Pancreas (tissue), 10 donors: ENCODE data around the gene USP48. TPM values are rescaled to one million over a fixed set of nuclear protein-coding genes. Genes with fewer than 3 reads are reported as not detected.

ENCODE experiments used
- ATAC-seq, 4 donors: fragments of 200-7000 bp; cut with Tn5 transposase; one replicate each; pipeline versions ENCODE4 v1.8.0 to v1.9.1; 2020; ENCODE audit warnings: mild to moderate bottlenecking in 4 of 4, moderate library complexity in 4 of 4
- DNase-seq, 6 donors: peaks; one replicate each; pipeline ENCODE4 v3.0.0-alpha.2; 2020
- FAIRE-seq: peaks from 2 replicates; lab custom pipeline; 2012; peaks lifted over from hg19 to GRCh38; lab: Jason Lieb, UNC
- H3K27ac ChIP-seq, 4 donors: fragments of 200-600 bp; sonication (generic); 1 replicate in 3 of 4; 2 replicates in 1 of 4; pipeline versions ENCODE4 v1.5.0 to v1.8.0; 2020
- H3K27me3 ChIP-seq, 4 donors: fragments of 200-600 bp; one replicate each; pipeline ENCODE4 v1.8.0; 2021
- H3K36me3 ChIP-seq, 3 donors: fragments of 200-600 bp; sonication (generic) in 1 of 3; one replicate each; pipeline versions ENCODE4 v1.5.0 to v1.8.0; 2020 to 2021
- H3K4me1 ChIP-seq, 3 donors: fragments of 200-600 bp; one replicate each; pipeline ENCODE4 v1.8.0; 2021
- H3K4me3 ChIP-seq, 4 donors: fragments of 200-600 bp; sonication (generic) in 2 of 4; one replicate each; pipeline versions ENCODE4 v1.5.0 to v1.8.0; 2020 to 2021
- H3K9me3 ChIP-seq, 4 donors: fragments of 200-600 bp; one replicate each; pipeline ENCODE4 v1.8.0; 2021
- CTCF ChIP-seq, 4 donors: fragments of 200-600 bp; sonication (generic) in 3 of 4; IDR thresholded peaks; one replicate each; pipeline versions ENCODE4 v1.5.0 to v1.8.0; 2021; ENCODE audit warnings: antibody characterized with exemption in 4 of 4
- WGBS, 2 donors: extraction: QIAGEN DNeasy Blood & Tissue Kit; methylation state at CpG; one replicate each; pipeline ENCODE4 v1.1.7; 2013; 5-methylcytosine and 5-hydroxymethylcytosine counted together
- intact Hi-C, 3 donors: fragments of 100-400 bp; cut with DNase I; formaldehyde crosslinking; loops; one replicate each; pipeline versions ENCODE4 v1.11.1 to v1.14.2; 2022
- polyA plus RNA-seq, 2 donors: library from polyadenylated mRNA; stranded (reverse); fragments of 200-250 nt; gene quantifications; one replicate each; pipeline ENCODE4 v1.2.3, GENCODE V29; 2013
- total RNA-seq, 6 donors: library from RNA; stranded (reverse); fragmentation: NEBNext Ultra II Directional in 4 of 6; extraction: Animal tissue kit (Norgen Biotek cat#: 25700) in 4 of 6; gene quantifications; one replicate each; pipeline versions ENCODE4 v1.2.1 to v1.2.4, GENCODE V29; 2021 to 2023
- donor health status: healthy with polysubstance abuse.
- donor health status: DM: no; HTN: no; CAD: no; lungs with moderate emphysema.
- donor health status: DM: no; HTN: no; CAD: no.
- donor health status: control.
- donor health status: control.
- donor health status: Bipolar disorder and iron deficiency.
- donor health status: DM: yes; HTN: yes; CAD: no.
- donor health status: DM: no; HTN: no; CAD: no.
- donor health status: DM: no; HTN: no; CAD: no.
- donor health status: DM: yes; HTN: yes; CAD: no.

The USP48 gene
- total and polyA plus RNA-seq, 8 donors: 14.9 to 30.6 (median 25.9) TPM

- intact Hi-C loops: no loop called here
- TF ChIP-seq CTCF (IDR thresholded peaks at IDR 0.05): no peak
- no peaks in the 10 kb centered on the region for H3K27me3 ChIP-seq
- ATAC-seq (no peak), DNase-seq (no peak), FAIRE-seq (no peak)
- no peaks in the 10 kb centered on the region for H3K9me3 ChIP-seq
- no peaks in the 10 kb centered on the region for H3K4me1 ChIP-seq
- no peak overlapping the region for H3K4me3 ChIP-seq
- H3K27ac ChIP-seq: no peak overlapping the region
- 77 to 79% methylated on average over 4 of the region's 4 CpGs for WGBS, 2 donors
- peaks cover 0 to 26% (median 12%) of the 10 kb centered on the region in 3 donors for H3K36me3 ChIP-seq
Observed at GRCh38 chr1:21705303-21705980, 77.5 kb downstream of the USP48 start.

- intact Hi-C loops: no loop called here
- Histone ChIP-seq H3K9me3 (no peaks in the 10 kb centered on the region), H3K4me1 (no peaks in the 10 kb centered on the region), H3K4me3 (no peak overlapping the region), H3K36me3 (peaks cover 0 to 26% (median 12%) of the 10 kb centered on the region in 3 donors), H3K27ac (no peak overlapping the region), H3K27me3 (no peaks in the 10 kb centered on the region)
- DNase-seq (no peak), ATAC-seq (no peak), FAIRE-seq (no peak)
- 93 to 97% methylated on average over 5 of the region's 5 CpGs for WGBS, 2 donors
- TF ChIP-seq CTCF (IDR thresholded peaks at IDR 0.05): no peak
Observed at GRCh38 chr1:21704145-21704544, 78.8 kb downstream of the USP48 start.

GRCh38 chr1:21703318-21703963, 79.5 kb downstream of the USP48 start:
- DNase-seq: no peak
- intact Hi-C loops: no loop called here
- Histone ChIP-seq H3K9me3 (no peaks in the 10 kb centered on the region), H3K36me3 (peaks cover 0 to 26% (median 12%) of the 10 kb centered on the region in 3 donors), H3K27me3 (no peaks in the 10 kb centered on the region), H3K27ac (no peak overlapping the region), H3K4me3 (no peak overlapping the region), H3K4me1 (no peaks in the 10 kb centered on the region)
- peak in 3 of 4 donors; percentile 72 to 79 (median 75) for ATAC-seq
- WGBS, 2 donors: 68 to 73% methylated on average over 3 of the region's 3 CpGs
- TF ChIP-seq CTCF (IDR thresholded peaks at IDR 0.05): peak in 1 of 4 donors; percentile 27
- no peak for FAIRE-seq

GRCh38 chr1:21702780-21703179, 80.2 kb downstream of the USP48 start:
- DNase-seq: no peak
- no peak overlapping the region for H3K4me3 ChIP-seq
- H3K9me3 ChIP-seq: no peaks in the 10 kb centered on the region
- intact Hi-C loops: no loop called here
- peaks cover 0 to 26% (median 12%) of the 10 kb centered on the region in 3 donors for H3K36me3 ChIP-seq
- no peaks in the 10 kb centered on the region for H3K4me1 ChIP-seq
- ATAC-seq: peak in 1 of 4 donors; percentile 9
- WGBS, 2 donors: 95 to 98% methylated on average over 4 of the region's 4 CpGs
- no peak for FAIRE-seq
- H3K27ac ChIP-seq: no peak overlapping the region
- H3K27me3 ChIP-seq: no peaks in the 10 kb centered on the region
- no peak for TF ChIP-seq CTCF (IDR thresholded peaks at IDR 0.05)

GRCh38 chr1:21701401-21701800, 81.5 kb downstream of the USP48 start:
- Histone ChIP-seq H3K4me1 (no peaks in the 10 kb centered on the region), H3K27me3 (no peaks in the 10 kb centered on the region), H3K27ac (no peak overlapping the region), H3K36me3 (peaks cover 0 to 26% (median 12%) of the 10 kb centered on the region in 3 donors), H3K9me3 (no peaks in the 10 kb centered on the region), H3K4me3 (no peak overlapping the region)
- no peak for ATAC-seq
- WGBS, 2 donors: 91 to 93% methylated on average over 6 of the region's 6 CpGs
- intact Hi-C loops: no loop called here
- no peak for TF ChIP-seq CTCF (IDR thresholded peaks at IDR 0.05)
- no peak for FAIRE-seq
- DNase-seq: no peak
